Muscle of back (tissue), 11 donors: Measurements from ENCODE around the gene HPS5. TPM values are rescaled to one million over a fixed set of nuclear protein-coding genes. Genes with fewer than 3 reads are reported as not detected.

Source experiments
- DNase-seq, 3 donors: peaks; one replicate each; pipeline versions ENCODE4 v3.0.0 to v3.0.0-alpha.2; 2013
- polyA plus RNA-seq, 10 donors: library from polyadenylated mRNA; unstranded; fragments of 120-200 nt; gene quantifications; one replicate each; pipeline ENCODE4 v1.2.1, GENCODE V29; 2013; ENCODE audit not compliant: insufficient read length in 10 of 10

Gene HPS5
- polyA plus RNA-seq, 10 donors: 8.3 to 15.4 (median 12.5) TPM

DNA sequence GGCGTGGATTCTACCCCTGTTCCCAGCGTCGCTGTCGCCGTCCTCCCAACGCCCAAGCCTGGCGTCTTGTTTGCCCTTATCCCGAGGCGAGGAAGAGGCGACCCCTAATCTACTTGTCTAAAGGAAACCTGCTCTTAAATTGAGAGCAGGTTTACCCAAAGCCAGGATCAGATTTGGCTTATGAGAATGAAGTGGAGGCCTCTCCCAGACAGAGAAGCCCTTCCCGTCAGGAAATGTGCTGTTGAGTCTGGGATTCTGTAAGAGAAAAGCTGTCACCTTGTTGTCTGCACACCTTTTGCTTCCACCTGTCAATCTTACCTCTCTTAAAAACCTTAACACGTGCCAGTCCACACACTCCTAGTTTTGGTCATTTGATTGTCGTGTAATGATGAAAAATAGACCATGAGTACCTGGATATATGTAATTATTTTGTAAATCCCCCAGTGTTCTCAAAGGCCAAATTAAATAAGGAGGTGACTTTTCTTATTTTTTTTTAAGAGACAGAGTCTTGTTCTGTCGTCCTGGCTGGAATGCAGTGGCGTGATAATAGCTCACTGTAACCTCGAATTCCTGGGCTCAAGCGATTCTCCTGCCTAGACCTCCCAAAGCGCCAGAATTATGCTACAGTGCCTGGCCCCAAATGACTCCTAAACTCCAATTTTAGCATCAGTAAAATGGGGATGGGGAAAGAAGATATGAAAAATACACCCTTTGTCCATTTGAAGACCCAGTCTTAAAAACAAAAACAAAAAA, 1.1 kb upstream of the HPS5 start:
- peak in 1 of 3 donors; percentile 1 for DNase-seq

DNA sequence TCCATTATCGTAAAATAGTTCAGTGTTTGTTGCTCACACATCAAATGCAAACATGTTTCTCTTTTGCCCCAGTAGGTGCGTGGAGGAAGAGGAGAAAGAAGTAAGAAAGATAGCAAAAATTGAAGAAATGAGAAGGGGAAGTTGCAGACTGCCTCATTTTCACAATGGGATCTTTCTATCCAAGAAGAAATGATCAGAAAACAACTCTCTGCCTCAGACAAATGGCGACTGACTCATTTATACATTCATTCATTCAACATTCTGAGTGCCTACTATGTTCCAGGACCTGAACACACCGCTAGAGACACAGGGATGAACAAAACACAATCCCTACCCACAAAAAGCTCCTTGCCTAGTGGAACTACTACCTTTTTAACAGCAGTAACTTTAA, 367 bp downstream of the HPS5 start:
- peak in 2 of 3 donors; percentile 1 to 3 for DNase-seq

DNA sequence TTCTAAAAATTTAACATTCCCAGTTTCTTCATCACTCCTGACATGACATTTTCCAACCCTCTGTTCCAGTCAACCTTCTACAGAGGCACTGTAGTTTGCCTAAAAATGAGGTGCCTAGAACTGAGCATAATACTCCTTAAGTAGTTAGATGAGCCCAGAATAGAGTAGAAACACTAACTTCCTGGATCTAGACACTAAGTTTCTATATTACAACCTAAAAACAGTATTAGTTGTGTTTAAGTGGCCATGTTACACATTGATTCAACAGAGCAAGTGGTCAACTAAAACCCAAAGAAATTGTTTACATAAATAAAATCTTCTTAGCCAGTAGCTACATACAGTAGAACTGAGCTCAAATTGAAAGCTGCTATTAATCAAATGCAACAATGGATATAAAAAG, 1.3 kb downstream of the HPS5 start:
- DNase-seq: no peak

DNA sequence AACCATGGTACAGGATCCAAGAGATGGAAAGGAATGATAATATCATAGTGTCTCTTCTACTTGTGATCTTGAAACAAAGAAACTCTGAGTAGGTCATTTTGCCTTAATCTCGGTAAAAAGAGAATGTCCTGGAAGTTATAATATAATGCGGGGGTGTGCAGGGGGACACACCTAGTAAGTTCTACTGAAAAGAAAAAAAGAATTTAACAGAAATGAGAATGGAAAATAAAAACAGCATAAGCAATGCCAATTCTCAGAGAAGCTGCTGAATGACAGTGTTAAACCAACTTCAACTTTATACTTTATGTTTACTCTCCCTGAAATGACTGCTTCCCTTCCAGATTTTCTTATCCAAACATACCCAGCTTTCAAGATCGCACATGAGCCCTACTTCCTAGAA, 2.0 kb downstream of the HPS5 start:
- DNase-seq: no peak

DNA sequence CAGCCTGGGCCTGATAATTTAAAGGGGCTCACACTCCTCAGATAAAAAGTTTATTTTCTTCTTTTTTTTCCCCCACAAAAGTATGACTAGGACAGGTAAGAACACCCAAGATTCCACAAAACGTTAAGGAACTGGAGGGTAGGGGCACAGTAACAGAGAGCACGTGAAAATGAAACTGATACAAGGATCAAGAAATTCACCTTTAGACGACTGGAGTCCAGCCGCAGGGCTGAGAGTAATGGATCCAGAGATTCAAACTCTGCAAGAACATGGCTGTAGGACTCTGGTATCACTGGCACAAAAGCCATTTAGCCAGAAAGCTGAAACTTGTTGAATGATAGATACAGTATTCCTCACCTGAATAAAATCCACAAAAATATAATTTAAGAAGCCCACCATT, 4.4 kb downstream of the HPS5 start:
- DNase-seq: no peak

DNA sequence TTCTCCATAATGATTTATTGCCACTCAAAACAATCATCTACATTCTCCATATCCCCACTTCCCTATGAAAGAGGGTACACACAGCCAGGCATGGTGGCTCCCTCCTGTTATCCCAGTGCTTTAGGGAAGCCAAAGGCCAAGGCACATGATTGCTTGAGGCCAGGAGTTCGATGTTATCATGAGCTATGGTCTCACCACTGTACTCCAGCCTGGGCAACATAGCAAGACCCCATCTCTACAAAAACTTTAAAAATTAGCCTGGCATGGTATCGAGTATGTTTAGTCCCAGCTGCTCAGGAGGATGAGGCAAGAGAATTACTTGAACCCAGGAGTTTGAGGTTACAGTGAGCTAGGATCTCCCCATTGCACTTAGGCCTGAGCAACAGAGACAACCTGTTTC, 6.0 kb downstream of the HPS5 start:
- no peak for DNase-seq

DNA sequence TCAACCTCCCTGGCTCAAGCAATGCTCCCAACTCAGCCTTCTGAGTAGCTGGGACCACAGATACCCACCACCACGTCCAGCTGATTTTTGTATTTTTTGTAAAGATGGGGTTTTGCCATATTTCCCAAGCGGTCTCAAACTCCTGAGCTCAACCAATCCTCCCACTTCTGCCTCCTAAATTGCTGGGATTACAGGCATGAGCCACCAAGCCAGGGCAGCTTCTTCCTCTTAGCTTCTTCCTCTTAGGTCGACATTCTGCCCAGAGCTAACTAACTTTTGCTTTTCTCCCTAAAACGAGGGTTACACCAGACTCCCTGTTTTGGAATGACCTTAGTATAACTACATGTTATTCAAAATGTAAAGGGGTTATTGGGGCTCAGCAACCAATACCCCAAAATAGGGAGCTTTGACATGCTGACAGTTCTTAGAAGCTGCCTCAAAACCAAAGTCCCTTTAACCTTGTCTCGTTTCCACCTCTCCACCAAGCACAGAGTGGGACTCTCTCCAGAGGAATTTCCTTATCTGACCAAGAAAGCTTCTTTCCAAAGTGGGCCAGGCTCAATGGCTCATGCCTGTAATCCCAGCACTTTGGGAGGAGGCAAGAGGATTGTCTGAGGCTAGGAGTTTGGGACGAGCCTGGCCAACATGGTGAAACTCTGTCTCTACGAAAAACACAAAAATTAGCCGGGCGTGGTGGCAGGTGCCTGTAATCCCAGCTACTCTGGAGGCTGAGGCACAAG, 7.0 kb downstream of the HPS5 start:
- no peak for DNase-seq

DNA sequence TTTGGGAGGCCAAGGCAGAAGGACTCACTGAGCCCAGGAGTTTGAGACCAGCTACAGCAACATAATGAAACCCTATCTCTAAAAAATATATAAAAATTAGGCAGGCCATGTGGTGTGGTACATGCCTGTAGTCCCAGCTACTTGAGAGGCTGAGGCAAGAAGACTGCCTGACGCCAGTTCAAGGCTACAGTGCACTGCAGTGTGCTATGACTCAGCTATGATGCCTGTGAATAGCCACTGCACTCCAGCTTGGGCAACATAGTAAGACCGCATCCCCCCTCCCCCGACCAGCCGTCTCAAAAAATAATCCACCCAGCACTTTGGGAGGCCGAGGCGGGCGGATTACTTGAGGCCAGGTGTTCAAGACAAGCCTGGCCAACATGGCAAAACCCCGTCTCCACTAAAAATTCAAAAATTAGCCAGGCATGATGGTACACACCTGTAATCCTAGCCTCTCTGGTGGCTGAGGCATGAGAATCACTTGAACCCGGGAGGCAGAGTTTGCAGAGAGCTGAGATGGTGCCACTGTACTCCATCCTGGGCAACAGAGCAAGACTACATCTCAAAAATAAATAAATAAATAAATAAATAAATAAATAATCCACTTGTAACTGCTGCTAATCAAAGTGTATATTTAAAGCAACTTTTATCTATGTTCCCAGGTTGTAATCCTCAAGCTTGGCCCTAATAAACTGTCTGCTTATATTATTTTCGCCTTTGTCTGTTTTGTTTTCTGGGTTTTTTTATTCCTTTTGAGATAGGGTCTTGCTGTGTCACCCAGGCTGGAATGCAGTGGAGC, 7.8 kb downstream of the HPS5 start:
- DNase-seq: no peak

DNA sequence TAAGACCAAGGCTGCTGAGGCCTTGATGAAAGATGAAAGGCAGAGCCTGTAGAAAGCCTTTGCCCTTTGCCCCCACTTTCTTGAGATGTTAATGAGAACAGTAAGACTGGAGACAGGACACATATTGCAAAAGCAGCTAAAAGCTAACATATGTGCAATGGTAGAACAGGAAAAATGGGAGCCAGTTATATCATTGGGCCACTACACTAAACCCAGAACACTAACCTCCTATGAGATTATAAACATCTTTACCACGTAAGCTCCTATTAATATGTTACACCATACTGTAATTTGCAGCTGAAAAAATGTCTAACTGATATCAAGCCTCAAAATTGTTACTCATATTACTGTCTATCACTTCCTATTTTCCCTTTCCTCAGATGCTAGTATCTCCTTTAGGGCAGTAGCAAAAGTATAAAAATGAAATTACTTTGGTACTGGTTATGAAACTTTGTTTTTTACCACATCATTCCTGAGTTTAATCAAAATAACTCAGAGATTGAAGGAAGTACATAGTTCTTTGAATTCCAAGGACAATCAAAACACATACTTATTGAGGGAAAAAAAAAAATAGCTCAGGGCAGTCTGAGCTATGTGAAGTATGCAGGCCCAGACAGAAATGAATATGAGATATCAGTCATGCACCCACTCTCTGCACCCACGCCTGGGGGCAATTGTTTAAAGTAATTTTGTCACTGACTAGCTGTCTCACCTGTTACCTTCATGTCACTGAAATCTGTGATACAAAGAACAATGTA, 9.1 kb downstream of the HPS5 start:
- DNase-seq: peak in 1 of 3 donors; percentile 38

DNA sequence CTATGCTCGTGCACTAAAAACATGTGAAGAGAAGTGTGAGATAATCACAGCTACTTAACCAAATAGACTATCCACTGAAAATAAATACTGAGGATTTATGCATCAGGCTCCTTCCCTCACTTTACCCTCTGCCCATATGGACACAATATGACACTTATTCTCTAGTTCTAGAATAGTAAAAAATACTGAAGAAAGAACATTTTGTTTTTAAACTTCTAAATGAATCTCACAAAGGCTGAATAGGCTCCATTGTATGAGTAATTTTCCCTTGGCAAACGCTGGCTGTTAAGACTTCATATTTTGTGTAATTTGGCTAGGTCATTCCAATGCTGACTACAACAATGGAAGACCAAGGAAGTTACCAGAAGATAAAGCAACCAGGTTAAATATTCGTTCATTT, 9.9 kb downstream of the HPS5 start:
- DNase-seq: no peak

DNA sequence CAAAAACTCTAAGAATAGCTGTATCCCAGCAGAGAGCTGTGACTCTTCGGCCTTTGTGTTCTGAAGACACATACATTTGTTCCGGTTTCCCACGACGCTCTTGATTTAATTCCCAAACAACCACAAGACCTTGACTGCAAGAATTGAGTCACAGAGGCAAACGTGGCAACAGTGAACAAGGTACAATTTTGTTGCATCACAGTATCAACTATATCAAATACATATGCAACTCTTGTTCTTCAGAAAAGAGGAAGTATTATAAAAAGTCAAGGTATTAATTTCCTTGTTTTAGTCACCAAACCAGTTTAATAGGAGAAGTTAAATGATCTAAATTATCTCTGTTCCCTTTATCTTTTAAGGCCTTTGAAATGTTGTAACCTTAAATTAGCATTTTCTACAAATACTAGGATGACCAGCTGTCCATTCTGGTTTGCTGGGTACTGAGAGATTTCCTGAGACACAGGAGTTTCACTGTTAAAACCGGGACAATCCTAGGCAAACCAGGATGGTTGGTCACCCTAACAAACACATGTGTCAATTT, 11.1 kb downstream of the HPS5 start:
- peak in 1 of 3 donors; percentile 0 for DNase-seq

DNA sequence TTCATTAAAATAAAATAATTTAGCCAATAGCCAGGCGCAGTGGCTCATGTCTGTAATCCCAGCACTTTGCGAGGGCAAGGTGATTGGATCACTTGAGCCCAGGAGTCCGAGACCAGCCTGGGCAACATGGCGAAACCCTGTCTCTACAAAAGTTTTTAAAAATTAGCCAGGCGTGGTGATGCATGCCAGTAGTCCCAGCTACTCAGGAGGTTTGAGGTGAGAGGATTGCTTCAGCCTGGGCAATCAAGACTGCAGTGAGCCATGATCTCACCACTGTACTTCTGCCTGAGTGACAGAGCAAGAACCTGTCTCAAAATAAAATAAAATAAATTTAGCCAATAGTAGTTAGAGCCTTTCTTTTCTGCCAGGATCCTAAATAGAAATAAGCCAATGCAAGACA, 12.2 kb downstream of the HPS5 start:
- DNase-seq: no peak

DNA sequence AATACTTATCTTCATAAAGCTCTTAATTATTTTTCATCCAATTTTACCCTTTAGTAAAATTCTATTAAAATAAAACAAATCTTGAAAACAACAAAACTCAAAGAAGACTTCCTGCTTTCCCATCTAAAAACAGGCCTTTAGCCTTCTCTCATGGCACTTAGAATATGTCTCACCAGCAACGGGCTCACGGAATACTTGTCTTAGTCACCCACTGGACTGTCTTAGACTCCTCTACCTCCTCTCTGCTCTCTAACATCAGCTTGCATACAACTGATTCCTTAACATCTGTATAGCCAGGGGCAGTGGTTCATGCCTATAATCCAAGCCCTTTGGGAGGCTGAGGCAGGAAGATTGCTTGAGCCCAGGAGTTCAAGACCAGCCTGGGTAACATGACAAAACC, 13.7 kb downstream of the HPS5 start:
- no peak for DNase-seq

DNA sequence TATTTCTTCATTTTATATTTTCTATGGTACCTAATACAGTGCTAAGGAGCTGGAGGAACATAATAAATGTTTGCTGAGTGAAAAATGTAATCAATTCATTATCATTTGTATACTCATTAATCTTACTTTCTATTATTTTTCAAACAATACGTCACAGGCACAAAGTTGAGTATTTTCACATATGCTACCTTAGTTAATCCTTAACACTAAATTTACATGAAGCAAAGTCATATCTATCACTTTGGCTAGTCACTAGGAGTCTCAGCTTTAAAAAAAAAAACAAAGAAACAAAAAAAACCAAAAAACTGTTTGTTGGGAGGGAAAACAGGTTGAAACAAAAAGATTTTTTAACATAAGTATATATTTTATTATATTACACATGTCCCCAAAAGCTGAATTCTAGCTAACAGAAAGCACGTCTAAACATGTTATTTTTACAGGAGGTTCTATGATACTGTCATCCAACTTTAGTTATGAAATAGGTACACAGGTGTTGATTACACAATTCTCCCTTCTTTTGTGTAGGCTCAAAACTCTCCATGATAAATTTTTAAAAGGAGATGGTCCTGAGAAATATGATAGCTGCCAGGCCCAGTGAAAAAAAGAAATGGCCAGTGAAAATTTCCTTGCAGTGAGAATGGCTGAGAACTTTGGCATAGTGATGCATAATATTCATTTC, 14.3 kb downstream of the HPS5 start:
- DNase-seq: no peak

DNA sequence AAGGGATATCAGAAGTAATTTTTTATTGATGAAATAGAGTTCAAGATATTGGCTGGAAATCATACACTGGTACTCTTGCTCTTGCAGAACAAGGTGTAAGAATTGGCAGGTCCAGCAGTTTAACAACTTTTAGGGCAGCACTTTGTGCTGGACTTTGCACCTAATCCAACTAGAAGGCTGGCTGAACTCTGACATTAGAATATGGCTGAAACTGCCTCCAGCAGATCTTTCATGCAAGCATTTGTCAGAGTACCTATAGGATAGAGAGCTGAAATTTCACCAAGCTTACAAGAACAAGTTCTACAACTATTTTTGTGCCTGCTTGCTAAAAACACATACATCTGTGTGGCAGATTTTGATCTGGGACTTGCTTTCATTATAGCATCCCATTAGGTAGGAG, 17.2 kb downstream of the HPS5 start:
- DNase-seq: no peak

DNA sequence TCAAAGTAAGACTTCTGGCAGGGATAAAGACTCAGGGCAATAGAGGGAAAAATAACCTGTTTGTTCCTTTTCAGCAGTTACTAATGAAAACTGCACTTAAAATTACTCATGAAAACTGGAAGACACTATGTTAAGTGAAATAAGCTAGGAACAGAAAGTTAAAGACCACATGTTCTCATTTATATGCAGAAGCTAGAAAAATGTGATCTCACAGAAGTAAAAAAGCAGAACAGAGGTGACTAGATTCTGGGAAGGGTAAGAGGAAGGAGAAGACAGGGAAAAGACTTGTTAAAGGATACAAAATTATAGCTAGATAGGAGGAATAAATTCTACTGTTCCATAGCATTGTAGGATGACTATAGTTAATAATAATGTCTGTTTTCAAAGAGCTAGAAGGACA, 22.2 kb downstream of the HPS5 start:
- no peak for DNase-seq

DNA sequence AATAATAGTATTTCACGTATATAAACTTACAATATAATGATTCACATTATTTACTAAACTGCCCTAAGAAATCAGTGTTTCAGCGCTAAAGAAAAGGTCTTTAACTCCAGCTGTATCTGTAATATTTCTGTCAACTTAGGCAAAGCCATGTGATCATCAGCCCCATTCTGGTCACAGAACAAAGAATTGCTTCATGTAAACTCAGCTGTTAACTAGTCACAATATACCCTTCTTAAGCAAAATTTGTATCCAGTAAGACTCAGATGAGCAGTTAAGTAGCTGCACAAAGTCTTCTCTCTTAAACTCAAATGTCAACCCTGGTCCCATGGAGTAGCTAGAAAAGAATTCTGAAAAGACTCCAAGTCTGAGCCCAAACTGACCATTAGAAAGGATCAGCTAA, 26.6 kb downstream of the HPS5 start:
- DNase-seq: no peak

DNA sequence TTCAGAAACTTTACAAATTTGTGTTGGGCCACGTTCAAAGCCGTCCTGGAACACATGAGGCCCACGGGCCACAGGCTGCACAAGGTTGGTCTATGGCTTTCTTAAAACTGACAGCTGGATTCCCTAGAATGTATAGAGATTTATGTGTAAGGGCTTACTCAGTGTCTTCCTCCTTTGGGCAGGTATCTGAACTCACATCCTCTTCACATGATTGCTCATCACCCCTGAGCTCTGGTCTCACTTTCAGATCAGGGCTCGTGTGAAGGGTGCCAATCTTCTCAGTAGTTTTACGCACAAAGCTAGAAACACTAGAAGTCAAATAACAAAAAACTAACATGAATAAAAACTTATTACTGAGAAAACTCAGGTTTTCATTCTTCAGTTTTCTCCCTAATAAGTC, 27.1 kb downstream of the HPS5 start:
- DNase-seq: no peak

DNA sequence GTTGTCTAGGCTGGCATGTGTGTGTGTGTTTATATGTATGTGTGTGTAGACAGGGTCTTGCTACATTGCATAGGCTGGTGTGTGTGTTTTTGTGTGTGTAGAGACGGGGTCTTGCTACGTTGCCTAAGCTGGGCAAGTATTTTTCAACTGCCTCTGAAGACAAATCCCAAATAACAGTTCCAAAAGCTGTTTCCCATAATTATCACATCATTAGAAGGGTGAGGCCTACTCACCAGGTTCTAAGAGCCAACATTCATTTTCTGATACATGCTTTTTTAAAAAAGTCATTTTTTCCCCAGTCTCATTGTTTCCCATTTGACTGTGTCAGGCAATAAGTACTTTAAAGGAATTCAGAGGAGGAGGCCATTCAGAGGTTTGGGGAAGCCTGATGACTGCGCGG, 33.0 kb downstream of the HPS5 start:
- DNase-seq: no peak

DNA sequence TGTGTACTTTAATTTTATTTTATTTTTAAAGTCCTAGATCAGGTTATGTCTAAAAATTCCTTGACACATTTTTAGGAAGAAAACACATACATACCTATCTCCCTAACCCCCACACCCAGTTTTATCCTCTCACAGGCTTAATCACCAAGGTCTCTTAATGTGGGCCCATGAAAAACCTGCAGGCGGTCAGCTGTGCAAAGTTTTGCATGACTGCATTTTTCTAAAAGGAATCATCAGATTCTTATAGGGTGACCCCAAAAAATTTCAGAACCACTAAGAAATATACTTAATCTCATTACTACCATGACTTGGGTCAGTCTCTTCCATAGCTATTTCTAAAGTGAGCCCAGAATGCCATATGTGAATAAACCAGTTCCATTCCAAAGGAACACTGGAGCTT, 36.1 kb downstream of the HPS5 start:
- no peak for DNase-seq

DNA sequence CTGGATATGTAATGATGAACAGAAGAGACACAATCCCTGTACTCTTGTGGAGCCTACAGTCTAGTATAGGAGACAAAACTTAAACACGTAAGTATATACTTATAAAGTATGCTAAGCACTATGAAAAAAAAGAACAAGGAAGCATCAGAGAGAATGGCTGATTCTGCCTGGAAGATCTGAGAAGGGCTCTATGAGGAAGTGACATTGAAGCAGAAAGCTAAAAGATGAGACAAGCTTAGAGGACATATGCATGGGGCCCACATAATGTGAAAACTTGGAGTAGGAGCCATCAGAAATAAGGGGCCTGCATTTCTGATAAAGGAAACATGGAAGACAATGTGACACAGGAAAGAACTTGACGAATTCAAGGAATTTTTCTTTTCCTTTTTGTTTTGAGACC, 39.3 kb downstream of the HPS5 start:
- no peak for DNase-seq
